ENCODE data around the gene NDUFS8. TPM values are rescaled to one million over a fixed set of nuclear protein-coding genes. Genes with fewer than 3 reads are reported as not detected.

The NDUFS8 gene
- total RNA-seq, 4 donors from 2014 or later, result 136 to 206 (median 159) TPM

DNA sequence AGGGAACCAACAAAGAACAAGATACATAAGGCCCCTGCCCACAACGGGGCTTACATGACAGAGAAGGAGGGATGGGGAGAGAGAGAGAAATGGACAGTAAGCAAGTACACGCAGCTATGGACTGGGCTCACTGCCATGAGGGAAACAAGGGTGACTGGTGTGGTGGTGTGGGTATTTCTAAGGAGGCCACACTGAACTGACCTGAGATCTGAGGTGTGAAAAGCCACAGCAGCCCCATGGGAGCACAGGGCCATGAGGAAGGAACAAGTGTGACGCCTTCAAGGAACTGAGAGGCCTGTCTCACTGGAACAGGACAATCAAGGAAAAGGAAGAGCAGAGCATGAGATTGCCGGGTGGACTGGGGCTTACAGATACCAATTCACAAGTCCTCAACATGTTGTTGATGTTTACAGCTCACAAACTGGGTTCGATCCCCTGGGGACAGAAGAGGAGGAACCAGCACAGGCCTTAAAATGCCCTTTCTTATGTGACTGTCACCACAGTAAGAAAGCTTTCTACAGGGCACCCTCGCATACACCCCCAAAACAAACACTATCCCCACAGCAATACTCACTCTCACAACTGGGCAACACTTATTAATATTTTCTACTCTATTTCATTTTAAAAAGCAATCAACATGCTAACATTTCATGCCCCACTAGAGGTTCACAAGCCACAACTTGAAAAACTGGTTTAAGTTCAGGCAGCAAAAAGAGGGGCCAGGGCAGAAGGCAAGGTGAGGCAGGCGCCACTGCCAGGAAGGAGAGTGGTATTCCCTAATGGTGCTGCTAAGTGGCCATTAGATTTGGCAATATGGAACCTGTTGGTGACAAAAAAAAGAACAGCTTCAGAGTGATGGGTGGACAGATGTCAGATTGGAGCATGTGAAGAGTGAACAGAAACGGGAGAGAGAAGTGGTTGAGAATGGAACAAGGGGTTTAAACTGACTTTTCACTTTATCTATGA is 47.4 kb downstream of the NDUFS8 start:
- WGBS, 2 donors, result 80 to 82% methylated on average over 8 of the region's 8 CpGs
- no peak overlapping the region for H3K4me3 ChIP-seq (ENCODE audit: low read depth, poor library complexity, severe bottlenecking)
- DNase-seq (ENCODE audit: low spot score in 2 of 2), result no peak
- TF ChIP-seq CTCF (IDR thresholded peaks at IDR 0.05), result no peak
- no peak for TF ChIP-seq POLR2A (IDR thresholded peaks at IDR 0.05)
- intact Hi-C loops (cut with DNase I; ENCODE audit: low total_unique reads), result no loop called here

DNA sequence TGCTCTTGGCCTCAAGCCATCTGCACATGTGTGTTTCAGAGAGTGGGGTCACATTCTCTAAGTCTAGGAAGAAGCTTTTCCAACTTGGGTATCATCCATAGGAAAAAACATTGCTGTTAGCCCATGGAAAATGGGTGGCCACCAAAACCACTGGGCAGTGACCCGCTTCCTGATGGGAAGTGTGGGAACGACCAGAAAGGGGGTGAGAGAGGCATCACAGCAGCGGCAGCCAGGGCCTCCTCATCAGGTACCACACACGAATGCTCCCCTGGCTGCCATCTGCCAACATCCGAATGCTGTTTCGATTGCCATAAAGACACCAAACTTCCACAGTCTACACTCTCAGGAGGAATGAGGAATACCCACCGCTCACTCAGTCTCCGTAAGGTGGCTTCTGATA is 50.4 kb downstream of the NDUFS8 start:
- no peak for TF ChIP-seq CTCF (IDR thresholded peaks at IDR 0.05)
- no peak for TF ChIP-seq POLR2A (IDR thresholded peaks at IDR 0.05)
- no peak overlapping the region for H3K4me3 ChIP-seq (ENCODE audit: low read depth, poor library complexity, severe bottlenecking)
- intact Hi-C loops (cut with DNase I; ENCODE audit: low total_unique reads), result loop anchor here (10.0 kb wide), 1 partner anchor 1176 kb away; no protein-coding TSS in a partner anchor
- no peak for DNase-seq (ENCODE audit: low spot score in 2 of 2)
- 96 to 98% methylated on average over 8 of the region's 8 CpGs for WGBS, 2 donors

DNA sequence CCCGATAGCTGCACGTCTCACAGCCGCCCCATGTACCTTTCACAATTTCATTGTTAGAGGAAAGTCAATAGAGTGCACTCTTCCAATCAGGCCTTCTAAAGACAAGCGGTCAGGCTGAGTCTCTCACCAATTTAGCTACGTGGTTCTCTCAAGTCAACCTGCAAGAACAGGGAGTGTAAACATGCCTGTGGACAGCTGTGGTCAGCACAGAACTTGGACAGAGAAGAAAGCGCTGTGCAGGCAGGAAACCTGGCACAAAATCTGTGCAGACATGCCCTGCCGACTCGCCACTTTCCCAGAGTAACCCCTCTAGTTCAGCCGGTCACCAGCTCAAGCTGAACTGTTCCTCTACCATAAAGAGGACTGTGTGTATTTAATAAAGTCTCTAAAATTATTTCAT is 51.2 kb downstream of the NDUFS8 start:
- H3K4me3 ChIP-seq (ENCODE audit: low read depth, poor library complexity, severe bottlenecking), result no peak overlapping the region
- intact Hi-C loops (cut with DNase I; ENCODE audit: low total_unique reads), result loop anchor here (10.0 kb wide), 1 partner anchor 1177 kb away; no protein-coding TSS in a partner anchor
- WGBS, 2 donors, result 87 to 88% methylated on average over 9 of the region's 9 CpGs
- no peak for TF ChIP-seq CTCF (IDR thresholded peaks at IDR 0.05)
- TF ChIP-seq POLR2A (IDR thresholded peaks at IDR 0.05), result no peak
- no peak for DNase-seq (ENCODE audit: low spot score in 2 of 2)

- DNase-seq (ENCODE audit: low spot score in 2 of 2), result no peak
- WGBS, 2 donors, result 59 to 73% methylated on average over 3 of the region's 3 CpGs
- H3K4me3 ChIP-seq (ENCODE audit: low read depth, poor library complexity, severe bottlenecking), result no peak overlapping the region
- no peak for TF ChIP-seq CTCF (IDR thresholded peaks at IDR 0.05)
- intact Hi-C loops (cut with DNase I; ENCODE audit: low total_unique reads), result loop anchor here (10.0 kb wide), 1 partner anchor 1178 kb away; no protein-coding TSS in a partner anchor
Observed at GRCh38 chr11:68082481-68082880, 52.0 kb downstream of the NDUFS8 start.

GRCh38 chr11:68083517-68083916 is 53.0 kb downstream of the NDUFS8 start:
- no peak overlapping the region for H3K4me3 ChIP-seq (ENCODE audit: low read depth, poor library complexity, severe bottlenecking)

More at GRCh38 chr11:68083517-68083916, 53.0 kb downstream of the NDUFS8 start:
- intact Hi-C loops (cut with DNase I; ENCODE audit: low total_unique reads), result loop anchor here (10.0 kb wide), 1 partner anchor 1179 kb away; no protein-coding TSS in a partner anchor
- WGBS, 2 donors, result 95 to 96% methylated on average over 3 of the region's 3 CpGs
- no peak for TF ChIP-seq CTCF (IDR thresholded peaks at IDR 0.05)
- no peak for TF ChIP-seq POLR2A (IDR thresholded peaks at IDR 0.05)
- no peak for DNase-seq (ENCODE audit: low spot score in 2 of 2)

Small RNA genes within 50 kb of the gene (microRNA-seq; reads per million reads assigned to microRNA genes)
- gene MIR4691 (ENCODE audit: borderline number of aligned reads in 1 of 2, borderline replicate concordance in 2 of 2) (0 reads per million in 2 donors), gene MIR6753 (ENCODE audit: borderline number of aligned reads in 1 of 2, borderline replicate concordance in 2 of 2) (0 reads per million in 2 donors), gene MIR7113 (ENCODE audit: borderline number of aligned reads in 1 of 2, borderline replicate concordance in 2 of 2) (0 to 0.68 reads per million in 2 donors)

Other genes with a start within 250 kb of the NDUFS8 start
- gene UNC93B1, start 26.6 kb upstream of the NDUFS8 start, total RNA-seq, result 10 to 100 TPM; 29.2 to 47.2 (median 44.3) TPM
- 10 to 100 TPM in 1 of 4 donors, 1 to 10 TPM in 3; 5.4 to 11.6 (median 6.4) TPM for gene ALDH3B1, start 20.4 kb upstream of the NDUFS8 start, total RNA-seq
- gene TCIRG1, start 8.3 kb downstream of the NDUFS8 start, total RNA-seq, result 10 to 100 TPM; 29.6 to 57.1 (median 34.8) TPM
- gene CHKA, start 90.7 kb downstream of the NDUFS8 start, total RNA-seq, result 10 to 100 TPM in 3 of 4 donors, 1 to 10 TPM in 1; 5.9 to 15.6 (median 13.1) TPM
- gene KMT5B, start 182.6 kb downstream of the NDUFS8 start, total RNA-seq, result 10 to 100 TPM; 26.3 to 34.9 (median 34.0) TPM
- 10 to 100 TPM; 12.5 to 37.8 (median 16.2) TPM for gene C11orf24, start 241.3 kb downstream of the NDUFS8 start, total RNA-seq